ENCODE results near the gene CNTN2.

Gene CNTN2

GRCh38 chr1:205124726-205125125 lies 81.7 kb downstream of the CNTN2 start:
- no peak for DNase-seq

GRCh38 chr1:205127646-205128045 lies 84.6 kb downstream of the CNTN2 start:
- no peak for DNase-seq
